MCF 10A (cell line): ENCODE results near the gene TENT4A. TPM values are rescaled to one million over a fixed set of nuclear protein-coding genes. Genes with fewer than 3 reads are reported as not detected.

Experiments
- BruUV-seq: library from RNA; stranded (reverse); fragments of 400-500 nt; replicated peaks from 2 replicates; lab custom pipeline; 2021; lab: Mats Ljungman, UMichigan
- CTCF ChIA-PET: fragments of 300-600 bp; sonication (Branson Sonifier 250); formaldehyde crosslinking; extraction: SDS; loops from one replicate; lab custom pipeline; 2021; ENCODE audit warnings: antibody characterized with exemption, inconsistent platforms; lab: Yijun Ruan, JAX
- POLR2A ChIA-PET: fragments of 300-600, 350-650 bp; sonication (Branson Sonifier 250); formaldehyde crosslinking; extraction: SDS; loops from one replicate; lab custom pipeline; 2020; ENCODE audit warnings: antibody characterized with exemption, inconsistent platforms; lab: Yijun Ruan, JAX
- DNase-seq: peaks from one replicate; pipeline ENCODE4 v3.0.0-alpha.2; 2018; ENCODE audit not compliant: unreplicated experiment
- H3K27ac Mint-ChIP-seq: one replicate; pipeline ENCODE4 v1.8.0; 2022; ENCODE audit warnings: mild to moderate bottlenecking, low read depth, mixed read lengths; ENCODE audit not compliant: unreplicated experiment
- H3K27me3 Mint-ChIP-seq: one replicate; pipeline ENCODE4 v1.8.0; 2022; ENCODE audit warnings: mixed read lengths; ENCODE audit not compliant: insufficient read depth, unreplicated experiment
- H3K36me3 Mint-ChIP-seq: one replicate; pipeline ENCODE4 v1.8.0; 2022; ENCODE audit warnings: mild to moderate bottlenecking, moderate library complexity, mixed read lengths; ENCODE audit not compliant: insufficient read depth, unreplicated experiment
- H3K4me1 Mint-ChIP-seq: one replicate; pipeline ENCODE4 v1.8.0; 2022; ENCODE audit warnings: mixed read lengths; ENCODE audit not compliant: insufficient read depth, unreplicated experiment
- H3K4me3 Mint-ChIP-seq: one replicate; pipeline ENCODE4 v1.8.0; 2022; ENCODE audit warnings: mild to moderate bottlenecking, moderate library complexity, mixed read lengths; ENCODE audit not compliant: unreplicated experiment
- H3K9me3 Mint-ChIP-seq: one replicate; pipeline ENCODE4 v1.8.0; 2022; ENCODE audit warnings: mixed read lengths; ENCODE audit not compliant: unreplicated experiment
- intact Hi-C: fragments of 100-400 bp; cut with micrococcal nuclease; formaldehyde crosslinking; loops from 2 replicates; pipeline ENCODE4 v1.14.1; 2022
- total RNA-seq: library from RNA; stranded (reverse); gene quantifications from 2 replicates; pipeline ENCODE4 v1.2.3, GENCODE V29; 2022
- TF ChIP-seq, protein P1 (sequence below): fragments of 200-600 bp; IDR thresholded peaks from one replicate; pipeline ENCODE4 v1.8.0; 2022; ENCODE audit warnings: antibody characterized with exemption, mild to moderate bottlenecking; ENCODE audit not compliant: unreplicated experiment

Gene TENT4A
- total RNA-seq, 1 experiment from 2014 or later: 27.6 TPM

- no peaks in the 10 kb centered on the region for H3K9me3 Mint-ChIP-seq
- H3K4me1 Mint-ChIP-seq: peaks cover 23% of the 10 kb centered on the region
- ChIA-PET CTCF (interaction anchor here (0.5 to 3.5 kb wide), 34 partner anchors 10 to 1953 kb away, joined by 3 to 24 read pairs (median 3); no protein-coding TSS in a partner anchor), POLR2A (interaction anchor here (1.0 to 1.6 kb wide), 3 partner anchors 47 to 455 kb away, joined by 3 to 4 read pairs (median 3); no protein-coding TSS in a partner anchor)
- no peaks in the 10 kb centered on the region for H3K27me3 Mint-ChIP-seq
- TF ChIP-seq, protein P1, sequence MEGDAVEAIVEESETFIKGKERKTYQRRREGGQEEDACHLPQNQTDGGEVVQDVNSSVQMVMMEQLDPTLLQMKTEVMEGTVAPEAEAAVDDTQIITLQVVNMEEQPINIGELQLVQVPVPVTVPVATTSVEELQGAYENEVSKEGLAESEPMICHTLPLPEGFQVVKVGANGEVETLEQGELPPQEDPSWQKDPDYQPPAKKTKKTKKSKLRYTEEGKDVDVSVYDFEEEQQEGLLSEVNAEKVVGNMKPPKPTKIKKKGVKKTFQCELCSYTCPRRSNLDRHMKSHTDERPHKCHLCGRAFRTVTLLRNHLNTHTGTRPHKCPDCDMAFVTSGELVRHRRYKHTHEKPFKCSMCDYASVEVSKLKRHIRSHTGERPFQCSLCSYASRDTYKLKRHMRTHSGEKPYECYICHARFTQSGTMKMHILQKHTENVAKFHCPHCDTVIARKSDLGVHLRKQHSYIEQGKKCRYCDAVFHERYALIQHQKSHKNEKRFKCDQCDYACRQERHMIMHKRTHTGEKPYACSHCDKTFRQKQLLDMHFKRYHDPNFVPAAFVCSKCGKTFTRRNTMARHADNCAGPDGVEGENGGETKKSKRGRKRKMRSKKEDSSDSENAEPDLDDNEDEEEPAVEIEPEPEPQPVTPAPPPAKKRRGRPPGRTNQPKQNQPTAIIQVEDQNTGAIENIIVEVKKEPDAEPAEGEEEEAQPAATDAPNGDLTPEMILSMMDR: peak; percentile 91
- intact Hi-C loops: loop anchor here (1.0 to 5.0 kb wide), 6 partner anchors 51 to 1051 kb away; no protein-coding TSS in a partner anchor
- H3K27ac Mint-ChIP-seq: no peak overlapping the region
- no TSS peak for BruUV-seq
- H3K4me3 Mint-ChIP-seq: peak overlapping the region; percentile 65
- DNase-seq: peak; percentile 89
- H3K36me3 Mint-ChIP-seq: no peaks in the 10 kb centered on the region
Observed at GRCh38 chr5:6765612-6766525, 52.6 kb downstream of the TENT4A start.

GRCh38 chr5:6766604-6767093, 53.4 kb downstream of the TENT4A start:
- Mint-ChIP-seq H3K27ac (peak overlapping the region; percentile 39), H3K27me3 (no peaks in the 10 kb centered on the region), H3K9me3 (no peaks in the 10 kb centered on the region), H3K4me1 (peaks cover 23% of the 10 kb centered on the region), H3K4me3 (peak overlapping the region; percentile 65), H3K36me3 (no peaks in the 10 kb centered on the region)
- POLR2A ChIA-PET: interaction anchor here (1.1 to 1.6 kb wide), 2 partner anchors 47 to 454 kb away, joined by 3 to 4 read pairs; no protein-coding TSS in a partner anchor
- CTCF ChIA-PET: interaction anchor here (0.5 to 3.5 kb wide), 22 partner anchors 10 to 1205 kb away, joined by 3 to 24 read pairs (median 4); no protein-coding TSS in a partner anchor
- no TSS peak for BruUV-seq
- intact Hi-C loops: loop anchor here (2.0 to 5.0 kb wide), 4 partner anchors 51 to 1051 kb away; no protein-coding TSS in a partner anchor
- TF ChIP-seq, protein P1: no peak
- peak; percentile 96 for DNase-seq

DNA sequence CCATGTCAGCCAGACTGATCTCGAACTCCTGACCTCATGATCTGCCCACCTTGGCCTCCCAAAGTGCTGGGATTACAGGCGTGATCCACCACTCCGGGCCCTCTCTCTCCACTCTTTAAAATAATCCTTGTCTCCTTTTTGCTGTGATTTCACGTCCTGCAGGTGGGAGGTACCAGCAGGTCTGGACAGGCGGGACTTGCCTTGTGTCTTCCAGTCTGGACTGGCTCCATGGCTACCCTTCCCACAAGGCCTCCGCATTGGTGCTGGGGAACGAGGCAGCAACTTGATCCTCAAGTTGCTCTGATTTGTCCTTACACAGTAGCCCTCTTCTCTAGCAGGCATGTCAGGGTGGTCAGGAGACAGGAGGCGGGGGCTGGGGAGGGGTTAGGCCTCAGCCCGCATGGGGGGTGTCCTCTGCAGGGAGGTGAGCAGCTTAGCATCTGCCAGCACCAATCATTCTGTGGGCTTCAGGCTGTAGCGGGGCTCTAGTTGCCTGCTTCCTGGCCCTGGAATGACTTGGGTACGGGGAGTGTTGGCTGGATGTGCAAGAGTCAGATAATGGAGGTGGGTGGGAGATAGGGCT, 54.3 kb downstream of the TENT4A start:
- Mint-ChIP-seq H3K9me3 (no peaks in the 10 kb centered on the region), H3K36me3 (no peaks in the 10 kb centered on the region), H3K4me1 (peaks cover 23% of the 10 kb centered on the region), H3K27me3 (no peaks in the 10 kb centered on the region), H3K27ac (peak overlapping the region; percentile 61), H3K4me3 (peak overlapping the region; percentile 38)
- TF ChIP-seq, protein P1: no peak
- DNase-seq: peak; percentile 34
- BruUV-seq: no TSS peak
- POLR2A ChIA-PET: interaction anchor here (1.6 kb wide), 1 partner anchor 46 kb away, joined by 4 read pairs; no protein-coding TSS in a partner anchor
- intact Hi-C loops: loop anchor here (2.0 to 5.0 kb wide), 4 partner anchors 50 to 1050 kb away; no protein-coding TSS in a partner anchor
- CTCF ChIA-PET: interaction anchor here (0.5 to 3.5 kb wide), 6 partner anchors 16 to 977 kb away, joined by 3 to 24 read pairs (median 4); no protein-coding TSS in a partner anchor
